Kidney epithelial cell (primary cell): ENCODE data around the gene METTL13. TPM values are rescaled to one million over a fixed set of nuclear protein-coding genes. Genes with fewer than 3 reads are reported as not detected.

Source experiments
- DNase-seq: peaks from one replicate; pipeline ENCODE4 v3.0.0-alpha.2; 2010; ENCODE audit warnings: low read depth
- H3K27me3 ChIP-seq: 2 replicates; pipeline ENCODE4 v1.6.0; 2011; ENCODE audit warnings: low read length; ENCODE audit not compliant: control insufficient read depth, insufficient read depth
- H3K36me3 ChIP-seq: 2 replicates; pipeline ENCODE4 v1.5.1; 2011; ENCODE audit warnings: low read length; ENCODE audit not compliant: control insufficient read depth, insufficient read depth
- H3K4me3 ChIP-seq: 2 replicates; pipeline ENCODE4 v1.5.1; 2011; ENCODE audit warnings: low read depth, mild to moderate bottlenecking, control low read depth, low read length
- total RNA-seq: library from RNA; depleted of rRNA; stranded (reverse); fragments of >200 nt; gene quantifications from 2 replicates; pipeline ENCODE4 v1.2.3, GENCODE V29; 2015
- TF ChIP-seq, protein P1 (sequence below): IDR thresholded peaks from 2 replicates; pipeline ENCODE4 v1.5.1; 2011; ENCODE audit warnings: mild to moderate bottlenecking, moderate library complexity, low read length, control low read depth, inconsistent platforms; ENCODE audit not compliant: insufficient read depth, poor library complexity, severe bottlenecking

METTL13 gene
- total RNA-seq, 1 donor from 2014 or later = 37.9 TPM

DNA sequence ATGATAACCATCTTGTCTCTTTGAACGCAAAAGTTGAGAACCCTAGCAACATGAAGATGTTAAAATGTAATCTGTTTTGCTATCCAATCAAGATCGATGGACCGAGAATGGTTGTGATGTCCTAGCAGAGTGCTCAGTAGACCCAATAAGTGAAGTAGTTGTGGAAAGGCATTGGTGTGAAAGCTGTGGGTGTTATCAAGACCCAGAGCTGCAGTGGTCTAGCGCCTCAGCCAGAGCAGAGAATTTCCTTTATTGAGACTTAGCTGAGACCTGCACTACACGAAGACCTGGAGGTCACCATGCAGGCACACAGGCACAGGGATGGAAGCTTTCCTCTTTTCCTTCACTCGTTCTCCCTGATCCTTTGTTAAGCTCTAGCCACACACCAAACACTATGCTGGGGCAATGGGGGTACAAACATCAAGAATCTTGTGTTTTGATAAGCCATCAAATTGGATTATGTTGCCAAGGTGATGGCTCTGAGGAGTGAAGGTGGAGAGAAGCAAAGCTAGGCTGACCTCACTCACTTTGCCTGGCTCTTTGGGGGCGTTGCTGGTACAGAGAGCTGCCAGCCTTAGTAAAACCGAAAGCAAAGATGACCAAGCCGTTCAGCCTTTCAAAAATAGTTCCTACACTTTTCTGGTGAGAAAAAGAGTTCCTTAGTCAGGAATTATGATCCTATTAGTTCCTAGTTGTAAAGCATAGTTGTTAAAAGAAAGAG lies 24.1 kb downstream of the METTL13 start:
- Histone ChIP-seq H3K36me3 (no peaks in the 10 kb centered on the region), H3K27me3 (no peaks in the 10 kb centered on the region), H3K4me3 (no peak overlapping the region)
- no peak for DNase-seq
- TF ChIP-seq, protein P1, sequence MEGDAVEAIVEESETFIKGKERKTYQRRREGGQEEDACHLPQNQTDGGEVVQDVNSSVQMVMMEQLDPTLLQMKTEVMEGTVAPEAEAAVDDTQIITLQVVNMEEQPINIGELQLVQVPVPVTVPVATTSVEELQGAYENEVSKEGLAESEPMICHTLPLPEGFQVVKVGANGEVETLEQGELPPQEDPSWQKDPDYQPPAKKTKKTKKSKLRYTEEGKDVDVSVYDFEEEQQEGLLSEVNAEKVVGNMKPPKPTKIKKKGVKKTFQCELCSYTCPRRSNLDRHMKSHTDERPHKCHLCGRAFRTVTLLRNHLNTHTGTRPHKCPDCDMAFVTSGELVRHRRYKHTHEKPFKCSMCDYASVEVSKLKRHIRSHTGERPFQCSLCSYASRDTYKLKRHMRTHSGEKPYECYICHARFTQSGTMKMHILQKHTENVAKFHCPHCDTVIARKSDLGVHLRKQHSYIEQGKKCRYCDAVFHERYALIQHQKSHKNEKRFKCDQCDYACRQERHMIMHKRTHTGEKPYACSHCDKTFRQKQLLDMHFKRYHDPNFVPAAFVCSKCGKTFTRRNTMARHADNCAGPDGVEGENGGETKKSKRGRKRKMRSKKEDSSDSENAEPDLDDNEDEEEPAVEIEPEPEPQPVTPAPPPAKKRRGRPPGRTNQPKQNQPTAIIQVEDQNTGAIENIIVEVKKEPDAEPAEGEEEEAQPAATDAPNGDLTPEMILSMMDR = no peak

DNA sequence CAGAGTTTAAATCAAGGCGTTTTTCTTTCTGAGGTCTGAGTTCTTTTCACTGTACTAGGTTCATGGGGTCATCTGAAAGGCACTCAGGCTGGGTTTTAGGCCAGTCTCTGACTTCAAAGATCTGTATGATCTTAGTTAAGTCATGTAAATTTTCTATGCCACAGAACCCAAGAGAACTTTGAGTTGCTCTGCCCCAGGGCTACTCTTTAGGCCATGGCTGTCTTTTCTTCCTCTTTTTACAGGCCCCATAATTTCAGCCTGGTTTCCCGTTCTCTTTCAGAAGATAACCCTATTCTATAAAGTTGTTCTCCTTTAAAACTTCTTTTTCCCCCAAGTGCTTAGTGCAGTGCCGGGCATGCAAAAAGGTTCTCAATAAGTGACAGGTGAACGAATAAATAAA lies 26.1 kb downstream of the METTL13 start:
- no peak for DNase-seq
- Histone ChIP-seq H3K27me3 (no peaks in the 10 kb centered on the region), H3K36me3 (no peaks in the 10 kb centered on the region), H3K4me3 (no peak overlapping the region)
- TF ChIP-seq, protein P1 = no peak

DNA sequence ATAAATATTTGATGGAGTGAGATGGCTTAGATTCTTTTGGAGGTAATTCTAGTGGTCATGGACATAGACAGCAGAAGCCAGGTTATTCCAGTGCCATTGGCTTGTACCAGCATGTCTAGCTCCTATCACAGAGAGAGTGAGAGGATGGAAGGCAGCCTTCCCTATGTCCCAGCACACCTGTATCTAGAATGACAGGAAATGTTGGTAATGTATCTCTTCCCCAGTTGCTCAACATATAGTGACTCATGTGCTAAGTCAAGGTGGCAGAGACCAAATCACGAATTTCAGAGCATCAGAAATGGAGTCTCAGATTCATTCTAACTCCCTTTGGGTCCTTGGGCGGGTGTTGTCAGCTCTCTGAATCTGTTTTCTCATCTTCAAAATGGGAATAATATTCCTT lies 28.4 kb downstream of the METTL13 start:
- TF ChIP-seq, protein P1 = no peak
- H3K27me3 ChIP-seq = no peaks in the 10 kb centered on the region
- DNase-seq = no peak
- no peaks in the 10 kb centered on the region for H3K36me3 ChIP-seq
- no peak overlapping the region for H3K4me3 ChIP-seq

DNA sequence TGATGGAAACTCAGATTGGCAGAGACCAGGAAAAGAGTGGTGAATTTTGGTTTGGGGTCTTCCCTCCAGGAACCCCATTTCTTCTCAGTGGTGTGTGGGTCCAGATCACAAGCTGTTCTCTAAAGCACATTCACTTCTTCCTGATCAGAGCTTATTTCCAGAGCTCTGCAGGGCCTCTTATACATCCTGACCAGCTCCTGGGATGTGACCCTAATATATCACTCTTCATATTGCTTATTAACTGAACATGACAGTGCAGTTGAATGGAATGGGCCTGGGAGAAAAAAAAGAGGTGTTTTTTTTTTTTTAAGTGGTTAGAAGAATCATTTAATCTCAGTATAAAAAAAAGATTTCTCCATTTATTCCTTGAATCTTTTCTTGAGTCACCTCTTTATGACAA lies 30.2 kb downstream of the METTL13 start:
- DNase-seq = no peak
- H3K27me3 ChIP-seq = no peaks in the 10 kb centered on the region
- H3K4me3 ChIP-seq = no peak overlapping the region
- TF ChIP-seq, protein P1 = no peak
- H3K36me3 ChIP-seq = no peaks in the 10 kb centered on the region

DNA sequence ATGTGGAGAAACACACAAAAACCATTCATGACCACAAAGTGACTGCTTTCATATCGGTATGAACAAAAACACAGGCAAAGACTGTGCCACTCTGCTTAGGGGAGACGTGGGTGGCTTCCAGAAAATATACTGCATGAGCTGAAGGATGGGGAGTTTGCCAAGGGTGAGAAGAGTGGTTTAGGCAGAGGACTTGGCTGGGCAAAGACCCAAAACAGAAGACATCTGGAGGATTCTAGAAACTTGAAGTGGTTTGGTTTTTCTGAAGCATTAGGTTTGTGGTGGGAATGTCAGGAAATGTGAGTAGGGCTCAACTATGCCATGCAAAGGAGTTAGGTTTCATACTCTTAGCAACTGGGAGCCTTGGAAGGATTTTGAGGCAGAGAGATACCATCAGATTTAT lies 33.2 kb downstream of the METTL13 start:
- H3K4me3 ChIP-seq = no peak overlapping the region
- TF ChIP-seq, protein P1 = no peak
- no peak for DNase-seq
- H3K36me3 ChIP-seq = no peaks in the 10 kb centered on the region
- no peaks in the 10 kb centered on the region for H3K27me3 ChIP-seq

DNA sequence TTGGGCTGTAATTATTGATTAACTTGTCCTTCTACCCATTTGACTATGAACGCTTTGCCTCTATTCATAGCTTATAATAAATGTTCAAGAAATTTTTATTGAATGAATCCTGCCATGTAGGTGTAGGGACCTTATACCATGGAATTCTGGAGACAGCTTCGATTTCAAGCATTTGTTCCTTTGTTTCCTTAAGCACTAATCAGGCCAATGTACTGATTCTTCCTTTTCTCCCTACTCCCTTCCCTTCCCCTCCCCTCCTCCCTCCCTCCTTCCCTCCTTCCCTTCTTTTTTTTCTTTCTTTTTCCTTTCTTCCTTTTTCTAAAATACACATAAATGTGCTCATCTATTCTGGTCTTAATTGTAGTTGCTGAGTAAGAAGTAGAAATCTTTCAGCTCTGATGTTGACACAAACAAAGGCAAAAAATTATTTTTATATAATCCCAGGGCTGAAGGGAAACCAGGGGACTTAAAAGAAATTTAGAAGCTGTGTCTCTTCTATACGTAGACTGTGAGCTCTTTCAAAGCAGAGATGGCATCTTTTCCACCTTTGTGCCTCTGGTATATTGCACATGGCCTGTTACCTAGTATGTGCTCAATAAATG lies 34.9 kb downstream of the METTL13 start:
- DNase-seq = no peak

More for the DNA sequence above, 34.9 kb downstream of the METTL13 start:
- TF ChIP-seq, protein P1 = no peak
- no peak overlapping the region for H3K4me3 ChIP-seq
- H3K27me3 ChIP-seq = no peaks in the 10 kb centered on the region
- no peaks in the 10 kb centered on the region for H3K36me3 ChIP-seq
